Upper lobe of left lung (tissue), 4 donors: Measurements from ENCODE around the gene ARHGEF6.

ENCODE experiments used
- CTCF ChIP-seq, 6 experiments: fragments of 450-650 bp in 4 of 6; fragments of 200-600 bp in 2 of 6; sonication (generic) in 2 of 6; IDR thresholded peaks; one replicate each; pipeline ENCODE4 v1.5.1; 2016 to 2019; ENCODE audit warnings: antibody characterized with exemption in 6 of 6
- POLR2A ChIP-seq, 4 donors: fragments of 450-650 bp; IDR thresholded peaks; one replicate each; pipeline ENCODE4 v1.5.1; 2016 to 2017; ENCODE audit warnings: antibody characterized with exemption in 4 of 4, mild to moderate bottlenecking in 2 of 4
- POLR2AphosphoS5 ChIP-seq, 2 donors: sonication (generic); formaldehyde crosslinking; IDR thresholded peaks; one replicate each; pipeline ENCODE4 v1.5.1; 2017; ENCODE audit warnings: antibody characterized with exemption in 2 of 2

- TF ChIP-seq CTCF (IDR thresholded peaks at IDR 0.05): no peak
- no peak for TF ChIP-seq POLR2A (IDR thresholded peaks at IDR 0.05)
- no peak for TF ChIP-seq POLR2AphosphoS5 (IDR thresholded peaks at IDR 0.05)
Measured at GRCh38 chrX:136712650-136713310, 68.0 kb downstream of the ARHGEF6 start.
